ENCODE results near the gene CAMKK2.

DNA sequence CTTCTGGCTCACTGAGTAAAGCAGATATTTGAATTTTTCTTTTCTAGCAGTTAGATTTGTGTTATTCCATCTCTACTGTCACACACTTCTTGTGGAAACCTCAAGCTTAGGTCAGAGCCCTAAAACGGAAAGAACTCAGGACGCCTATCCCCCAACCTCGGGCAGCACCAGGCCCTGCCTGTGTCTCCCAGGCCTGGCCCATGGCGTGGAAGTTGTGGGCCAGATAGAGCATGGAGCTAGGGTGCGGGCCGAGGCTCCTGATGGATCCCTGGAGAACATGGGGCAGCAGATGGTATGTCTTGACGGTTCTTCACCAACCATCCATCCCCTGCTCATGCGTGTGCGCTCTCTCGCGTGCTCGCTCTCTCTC is 66.0 kb downstream of the CAMKK2 start:
- TF ChIP-seq CTCF (IDR thresholded peaks at IDR 0.05; ENCODE audit: borderline replicate concordance, extremely low read depth, low read length, poor library complexity, severe bottlenecking) (no peak), EZH2 (IDR thresholded peaks at IDR 0.05; ENCODE audit: borderline replicate concordance, low read depth, low read length, severe bottlenecking) (no peak)

All from DND-41 (cell line).